ENCODE data around the gene PRRX1.

The PRRX1 gene

DNA sequence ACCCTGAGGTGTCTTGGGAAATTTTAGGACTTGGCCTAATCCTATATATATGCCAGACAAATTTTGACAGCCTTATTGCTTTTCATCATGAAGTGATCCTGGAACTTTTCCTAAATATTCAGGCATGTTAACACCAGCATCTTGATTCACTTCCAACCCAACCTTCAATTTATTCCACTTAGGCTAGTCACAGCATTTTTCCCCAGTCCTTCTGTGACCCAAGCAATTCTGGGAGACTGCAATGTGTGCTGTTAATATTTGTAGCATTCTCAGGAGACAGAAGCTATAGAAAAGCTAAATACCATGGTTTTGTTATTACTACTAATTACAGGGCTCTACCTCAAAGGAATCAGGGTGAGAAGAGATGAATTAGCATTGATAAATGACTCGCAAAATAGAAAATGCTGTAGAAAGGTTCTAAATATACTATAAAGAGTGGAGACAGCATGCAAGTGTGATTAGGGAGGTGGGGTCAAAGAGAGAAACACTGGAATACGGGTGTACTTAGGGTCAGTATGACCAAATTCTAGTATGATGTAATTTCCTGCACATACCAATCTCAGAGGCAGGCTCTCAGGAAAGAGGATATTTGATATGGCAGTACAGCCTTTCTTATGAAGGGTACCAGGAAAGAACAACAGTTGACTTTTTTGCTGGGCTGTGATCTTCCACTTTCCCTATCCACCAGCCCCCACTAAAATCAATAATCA is 29.1 kb downstream of the PRRX1 start:
- ATAC-seq = peak; percentile 72
- TF ChIP-seq TOX (CRISPR knock-in tag; IDR thresholded peaks at IDR 0.05; ENCODE audit: borderline replicate concordance) = peak; percentile 11; the same call in 1 of the 2 replicates
- TF ChIP-seq CREB5 (CRISPR knock-in tag; IDR thresholded peaks at IDR 0.05; ENCODE audit: low read depth) = no peak
- TF ChIP-seq, protein P1, sequence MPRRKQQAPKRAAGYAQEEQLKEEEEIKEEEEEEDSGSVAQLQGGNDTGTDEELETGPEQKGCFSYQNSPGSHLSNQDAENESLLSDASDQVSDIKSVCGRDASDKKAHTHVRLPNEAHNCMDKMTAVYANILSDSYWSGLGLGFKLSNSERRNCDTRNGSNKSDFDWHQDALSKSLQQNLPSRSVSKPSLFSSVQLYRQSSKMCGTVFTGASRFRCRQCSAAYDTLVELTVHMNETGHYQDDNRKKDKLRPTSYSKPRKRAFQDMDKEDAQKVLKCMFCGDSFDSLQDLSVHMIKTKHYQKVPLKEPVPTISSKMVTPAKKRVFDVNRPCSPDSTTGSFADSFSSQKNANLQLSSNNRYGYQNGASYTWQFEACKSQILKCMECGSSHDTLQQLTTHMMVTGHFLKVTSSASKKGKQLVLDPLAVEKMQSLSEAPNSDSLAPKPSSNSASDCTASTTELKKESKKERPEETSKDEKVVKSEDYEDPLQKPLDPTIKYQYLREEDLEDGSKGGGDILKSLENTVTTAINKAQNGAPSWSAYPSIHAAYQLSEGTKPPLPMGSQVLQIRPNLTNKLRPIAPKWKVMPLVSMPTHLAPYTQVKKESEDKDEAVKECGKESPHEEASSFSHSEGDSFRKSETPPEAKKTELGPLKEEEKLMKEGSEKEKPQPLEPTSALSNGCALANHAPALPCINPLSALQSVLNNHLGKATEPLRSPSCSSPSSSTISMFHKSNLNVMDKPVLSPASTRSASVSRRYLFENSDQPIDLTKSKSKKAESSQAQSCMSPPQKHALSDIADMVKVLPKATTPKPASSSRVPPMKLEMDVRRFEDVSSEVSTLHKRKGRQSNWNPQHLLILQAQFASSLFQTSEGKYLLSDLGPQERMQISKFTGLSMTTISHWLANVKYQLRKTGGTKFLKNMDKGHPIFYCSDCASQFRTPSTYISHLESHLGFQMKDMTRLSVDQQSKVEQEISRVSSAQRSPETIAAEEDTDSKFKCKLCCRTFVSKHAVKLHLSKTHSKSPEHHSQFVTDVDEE (CRISPR knock-in tag; IDR thresholded peaks at IDR 0.05) = no peak
- TF ChIP-seq GLIS3 (CRISPR knock-in tag; IDR thresholded peaks at IDR 0.05) = no peak

DNA sequence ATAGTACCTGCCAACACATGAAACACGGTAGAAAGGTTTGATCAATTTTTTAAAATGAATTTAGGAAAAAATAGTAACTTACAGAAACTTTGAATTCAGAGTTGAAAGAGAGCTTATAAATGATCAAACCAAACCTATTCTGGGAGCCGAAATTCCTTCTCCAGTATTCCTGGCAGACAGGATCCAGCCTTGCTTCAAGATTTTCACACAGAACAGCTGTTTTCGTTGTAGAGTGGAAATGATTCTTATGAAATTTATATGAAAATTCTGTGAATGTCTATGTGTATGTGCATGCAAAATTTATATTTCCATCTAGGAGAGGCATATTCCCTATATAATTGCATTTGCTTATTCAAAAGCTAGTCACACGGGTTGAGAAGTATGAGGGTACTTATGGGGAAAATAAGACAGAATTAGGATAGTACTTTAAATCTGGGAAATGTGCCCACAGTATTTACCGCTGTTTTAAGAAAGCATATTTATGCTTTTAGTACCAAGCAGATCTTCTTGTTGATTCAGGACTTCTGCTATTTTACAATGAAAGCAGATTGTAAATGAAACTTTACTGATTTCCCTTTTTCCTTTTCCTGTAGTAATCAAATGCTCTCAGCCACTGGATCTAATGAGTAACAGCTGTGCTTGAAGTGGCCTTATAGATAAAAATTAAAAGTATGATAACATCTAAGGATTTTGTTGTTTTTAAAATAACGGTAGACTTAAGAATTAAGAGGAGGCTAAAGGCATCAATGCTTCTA is 30.4 kb downstream of the PRRX1 start:
- no peak for ATAC-seq
- TF ChIP-seq, protein P2, sequence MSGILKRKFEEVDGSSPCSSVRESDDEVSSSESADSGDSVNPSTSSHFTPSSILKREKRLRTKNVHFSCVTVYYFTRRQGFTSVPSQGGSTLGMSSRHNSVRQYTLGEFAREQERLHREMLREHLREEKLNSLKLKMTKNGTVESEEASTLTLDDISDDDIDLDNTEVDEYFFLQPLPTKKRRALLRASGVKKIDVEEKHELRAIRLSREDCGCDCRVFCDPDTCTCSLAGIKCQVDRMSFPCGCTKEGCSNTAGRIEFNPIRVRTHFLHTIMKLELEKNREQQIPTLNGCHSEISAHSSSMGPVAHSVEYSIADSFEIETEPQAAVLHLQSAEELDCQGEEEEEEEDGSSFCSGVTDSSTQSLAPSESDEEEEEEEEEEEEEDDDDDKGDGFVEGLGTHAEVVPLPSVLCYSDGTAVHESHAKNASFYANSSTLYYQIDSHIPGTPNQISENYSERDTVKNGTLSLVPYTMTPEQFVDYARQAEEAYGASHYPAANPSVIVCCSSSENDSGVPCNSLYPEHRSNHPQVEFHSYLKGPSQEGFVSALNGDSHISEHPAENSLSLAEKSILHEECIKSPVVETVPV (CRISPR knock-in tag; IDR thresholded peaks at IDR 0.05) = no peak
- TF ChIP-seq ZFP30 (CRISPR knock-in tag; IDR thresholded peaks at IDR 0.05) (no peak), PPARA (CRISPR knock-in tag; IDR thresholded peaks at IDR 0.05; ENCODE audit: borderline replicate concordance) (no peak), TOX (CRISPR knock-in tag; IDR thresholded peaks at IDR 0.05; ENCODE audit: borderline replicate concordance) (no peak), CSDC2 (CRISPR knock-in tag; IDR thresholded peaks at IDR 0.05) (no peak), ARNTL (CRISPR knock-in tag; IDR thresholded peaks at IDR 0.05; ENCODE audit: borderline replicate concordance, low read depth) (no peak), TCF4 (CRISPR knock-in tag; IDR thresholded peaks at IDR 0.05; ENCODE audit: borderline replicate concordance) (no peak), ISL1 (CRISPR knock-in tag; IDR thresholded peaks at IDR 0.05) (no peak), ZNF565 (CRISPR knock-in tag; conservative IDR thresholded peaks at IDR 0.05; ENCODE audit: low read depth) (no peak), GLIS3 (CRISPR knock-in tag; IDR thresholded peaks at IDR 0.05) (no peak)
- TF ChIP-seq, protein P1 (CRISPR knock-in tag; IDR thresholded peaks at IDR 0.05) = no peak

- TF ChIP-seq, protein P3, sequence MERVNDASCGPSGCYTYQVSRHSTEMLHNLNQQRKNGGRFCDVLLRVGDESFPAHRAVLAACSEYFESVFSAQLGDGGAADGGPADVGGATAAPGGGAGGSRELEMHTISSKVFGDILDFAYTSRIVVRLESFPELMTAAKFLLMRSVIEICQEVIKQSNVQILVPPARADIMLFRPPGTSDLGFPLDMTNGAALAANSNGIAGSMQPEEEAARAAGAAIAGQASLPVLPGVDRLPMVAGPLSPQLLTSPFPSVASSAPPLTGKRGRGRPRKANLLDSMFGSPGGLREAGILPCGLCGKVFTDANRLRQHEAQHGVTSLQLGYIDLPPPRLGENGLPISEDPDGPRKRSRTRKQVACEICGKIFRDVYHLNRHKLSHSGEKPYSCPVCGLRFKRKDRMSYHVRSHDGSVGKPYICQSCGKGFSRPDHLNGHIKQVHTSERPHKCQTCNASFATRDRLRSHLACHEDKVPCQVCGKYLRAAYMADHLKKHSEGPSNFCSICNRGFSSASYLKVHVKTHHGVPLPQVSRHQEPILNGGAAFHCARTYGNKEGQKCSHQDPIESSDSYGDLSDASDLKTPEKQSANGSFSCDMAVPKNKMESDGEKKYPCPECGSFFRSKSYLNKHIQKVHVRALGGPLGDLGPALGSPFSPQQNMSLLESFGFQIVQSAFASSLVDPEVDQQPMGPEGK (CRISPR knock-in tag; IDR thresholded peaks at IDR 0.05; ENCODE audit: borderline replicate concordance) = no peak
- TF ChIP-seq GLIS3 (CRISPR knock-in tag; IDR thresholded peaks at IDR 0.05) (no peak), RARB (CRISPR knock-in tag; IDR thresholded peaks at IDR 0.05) (no peak), CREB5 (CRISPR knock-in tag; IDR thresholded peaks at IDR 0.05; ENCODE audit: low read depth) (no peak), TOX (CRISPR knock-in tag; IDR thresholded peaks at IDR 0.05; ENCODE audit: borderline replicate concordance) (0 out of 2 replicates have a peak, but pooled peaks have one; percentile 20), CSDC2 (CRISPR knock-in tag; IDR thresholded peaks at IDR 0.05) (no peak)
- ATAC-seq = no peak
Observed at GRCh38 chr1:170695955-170696590, 32.1 kb downstream of the PRRX1 start.
